T-helper 1 cell treated with Interleukin-12 subunit alpha and Interleukin-12 subunit beta and Interleukin-4 antibody, amounts not matched to agents 30 μg/mL and 1 μg/mL, for 36 hours (primary cell): ENCODE measurements around the gene ZFPM1.

ENCODE experiments used
- H3K27ac Mint-ChIP-seq: one replicate; pipeline ENCODE4 v1.8.0; 2021; ENCODE audit warnings: mild to moderate bottlenecking, mixed read lengths
- H3K27me3 Mint-ChIP-seq: one replicate; pipeline ENCODE4 v1.8.0; 2021; ENCODE audit warnings: low read depth, mixed read lengths
- H3K36me3 Mint-ChIP-seq: one replicate; pipeline ENCODE4 v1.8.0; 2021; ENCODE audit warnings: low read depth, mixed read lengths
- H3K4me1 Mint-ChIP-seq: one replicate; pipeline ENCODE4 v1.8.0; 2021; ENCODE audit warnings: low read depth, mixed read lengths
- H3K4me3 Mint-ChIP-seq: one replicate; pipeline ENCODE4 v1.8.0; 2021; ENCODE audit warnings: mild to moderate bottlenecking, moderate library complexity, mixed read lengths
- H3K9me3 Mint-ChIP-seq: one replicate; pipeline ENCODE4 v1.8.0; 2021; ENCODE audit warnings: mixed read lengths

The ZFPM1 gene

DNA sequence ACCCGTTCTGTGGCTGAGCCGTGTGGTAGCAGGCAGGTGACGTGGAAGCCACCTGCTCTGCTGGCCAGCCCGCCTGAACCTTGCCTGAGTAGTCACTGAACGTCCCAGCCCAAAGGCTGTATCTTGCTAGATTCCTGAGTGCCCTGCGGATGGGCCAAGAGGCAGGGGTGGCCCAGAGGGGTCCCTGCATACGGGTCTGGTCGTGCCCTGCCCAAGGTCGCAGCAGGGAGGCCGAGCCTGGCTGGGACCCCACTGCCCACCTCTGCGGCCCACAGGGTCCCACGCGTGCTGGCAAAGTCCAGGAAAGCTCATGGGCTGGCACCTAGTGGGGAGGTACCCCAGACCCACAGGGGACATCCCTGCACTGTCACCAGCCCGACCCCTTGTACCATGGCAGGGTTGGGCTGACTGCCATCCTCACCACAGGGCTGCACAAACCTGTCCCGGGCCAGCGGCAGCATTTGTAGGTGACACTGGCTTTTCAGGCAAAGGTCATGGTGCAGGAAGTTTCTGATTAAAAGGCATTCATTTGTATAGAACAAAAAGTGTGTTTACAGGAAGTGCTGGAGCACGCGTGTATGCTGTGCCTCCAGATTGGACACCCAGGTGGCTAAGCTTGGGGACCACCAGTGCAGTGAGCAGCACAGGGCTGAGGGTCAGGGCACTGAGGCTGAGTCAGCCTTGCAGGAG lies 72.0 kb downstream of the ZFPM1 start:
- Mint-ChIP-seq H3K4me3 (no peak overlapping the region), H3K36me3 (peaks cover under 1% of the 10 kb centered on the region)

GRCh38 chr16:88525663-88525990 lies 72.5 kb downstream of the ZFPM1 start:
- H3K27ac Mint-ChIP-seq = no peak overlapping the region
- H3K36me3 Mint-ChIP-seq = no peaks in the 10 kb centered on the region
- no peaks in the 10 kb centered on the region for H3K27me3 Mint-ChIP-seq
- no peak overlapping the region for H3K4me3 Mint-ChIP-seq
- H3K9me3 Mint-ChIP-seq = no peaks in the 10 kb centered on the region
- no peaks in the 10 kb centered on the region for H3K4me1 Mint-ChIP-seq

More for the DNA sequence above, 72.0 kb downstream of the ZFPM1 start:
- Mint-ChIP-seq H3K27ac (no peak overlapping the region), H3K4me1 (no peaks in the 10 kb centered on the region), H3K9me3 (no peaks in the 10 kb centered on the region), H3K27me3 (no peaks in the 10 kb centered on the region)

- no peaks in the 10 kb centered on the region for H3K36me3 Mint-ChIP-seq
- H3K4me3 Mint-ChIP-seq = no peak overlapping the region
- no peaks in the 10 kb centered on the region for H3K9me3 Mint-ChIP-seq
- H3K27ac Mint-ChIP-seq = no peak overlapping the region
- no peaks in the 10 kb centered on the region for H3K4me1 Mint-ChIP-seq
- no peaks in the 10 kb centered on the region for H3K27me3 Mint-ChIP-seq
Measured at GRCh38 chr16:88526008-88526905, 73.2 kb downstream of the ZFPM1 start.

DNA sequence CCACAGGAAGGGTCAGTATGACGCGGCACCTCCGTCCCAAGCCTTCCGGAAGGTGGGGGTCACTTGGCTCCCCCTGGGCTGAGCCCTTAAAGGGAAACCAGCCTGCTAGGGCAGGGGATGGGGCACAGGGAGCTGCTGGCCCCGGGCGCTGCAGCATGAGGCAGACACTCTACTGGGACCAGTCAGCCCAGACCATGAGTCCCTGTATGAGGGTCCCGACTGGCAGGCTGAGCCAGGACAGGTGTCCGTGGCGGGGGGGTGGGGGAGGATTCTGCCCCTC lies 73.8 kb downstream of the ZFPM1 start:
- H3K4me1 Mint-ChIP-seq = no peaks in the 10 kb centered on the region
- H3K9me3 Mint-ChIP-seq = no peaks in the 10 kb centered on the region
- H3K27ac Mint-ChIP-seq = no peak overlapping the region
- no peaks in the 10 kb centered on the region for H3K27me3 Mint-ChIP-seq
- H3K4me3 Mint-ChIP-seq = no peak overlapping the region
- H3K36me3 Mint-ChIP-seq = no peaks in the 10 kb centered on the region

DNA sequence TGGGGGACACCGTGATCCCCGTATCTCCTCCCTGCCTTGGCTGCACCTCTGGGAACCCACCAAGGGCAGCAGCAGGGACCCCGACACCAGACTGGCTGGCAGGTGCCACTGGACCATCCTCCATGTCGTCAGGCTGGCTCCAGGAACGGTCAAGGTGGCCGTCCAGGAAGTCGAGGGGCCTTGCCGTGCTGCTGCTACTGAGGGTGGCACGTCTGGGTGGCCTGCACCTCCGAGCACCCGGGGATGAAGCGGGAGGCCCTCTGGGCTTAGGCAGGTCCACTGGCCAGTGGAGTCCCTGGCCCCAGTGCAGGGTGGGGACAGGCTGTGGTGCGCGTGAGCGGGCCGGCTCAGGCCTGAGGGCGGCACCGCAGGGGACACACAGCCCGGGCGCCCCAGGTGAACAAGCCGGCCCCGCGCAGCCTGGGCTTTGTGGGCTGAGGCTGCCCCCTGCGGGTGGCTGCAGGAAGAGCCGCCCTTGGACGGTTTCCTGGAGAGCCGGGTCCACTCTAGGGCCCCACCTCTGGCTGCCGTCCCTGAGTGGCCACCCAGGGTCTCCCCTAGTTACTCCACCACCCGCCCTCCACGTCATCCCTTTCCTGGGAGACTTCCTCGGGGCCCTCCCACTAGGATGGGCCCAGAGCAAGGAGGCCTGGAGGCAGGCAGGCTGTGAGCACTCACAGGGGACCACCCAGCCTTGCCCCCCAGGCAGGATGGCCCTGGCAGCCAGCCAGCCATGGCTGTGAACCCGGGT lies 74.3 kb downstream of the ZFPM1 start:
- no peaks in the 10 kb centered on the region for H3K27me3 Mint-ChIP-seq
- H3K27ac Mint-ChIP-seq = no peak overlapping the region
- H3K4me3 Mint-ChIP-seq = no peak overlapping the region
- no peaks in the 10 kb centered on the region for H3K9me3 Mint-ChIP-seq
- H3K4me1 Mint-ChIP-seq = no peaks in the 10 kb centered on the region
- H3K36me3 Mint-ChIP-seq = no peaks in the 10 kb centered on the region

- Mint-ChIP-seq H3K27me3 (no peaks in the 10 kb centered on the region), H3K9me3 (no peaks in the 10 kb centered on the region), H3K27ac (no peak overlapping the region), H3K4me1 (no peaks in the 10 kb centered on the region), H3K36me3 (no peaks in the 10 kb centered on the region), H3K4me3 (no peak overlapping the region)
Measured at GRCh38 chr16:88527937-88528743, 75.1 kb downstream of the ZFPM1 start.

GRCh38 chr16:88528902-88529318 lies 75.8 kb downstream of the ZFPM1 start:
- no peaks in the 10 kb centered on the region for H3K9me3 Mint-ChIP-seq
- H3K4me3 Mint-ChIP-seq = no peak overlapping the region
- H3K27ac Mint-ChIP-seq = no peak overlapping the region
- H3K27me3 Mint-ChIP-seq = no peaks in the 10 kb centered on the region
- H3K4me1 Mint-ChIP-seq = no peaks in the 10 kb centered on the region
- no peaks in the 10 kb centered on the region for H3K36me3 Mint-ChIP-seq

- Mint-ChIP-seq H3K36me3 (no peaks in the 10 kb centered on the region), H3K4me1 (no peaks in the 10 kb centered on the region), H3K9me3 (no peaks in the 10 kb centered on the region), H3K27ac (no peak overlapping the region), H3K27me3 (no peaks in the 10 kb centered on the region), H3K4me3 (no peak overlapping the region)
Measured at GRCh38 chr16:88529596-88529995, 76.5 kb downstream of the ZFPM1 start.

GRCh38 chr16:88530051-88530857 lies 77.2 kb downstream of the ZFPM1 start:
- no peak overlapping the region for H3K27ac Mint-ChIP-seq
- no peaks in the 10 kb centered on the region for H3K9me3 Mint-ChIP-seq
- no peaks in the 10 kb centered on the region for H3K27me3 Mint-ChIP-seq
- H3K4me3 Mint-ChIP-seq = no peak overlapping the region
- no peaks in the 10 kb centered on the region for H3K36me3 Mint-ChIP-seq
- H3K4me1 Mint-ChIP-seq = peaks cover under 1% of the 10 kb centered on the region

DNA sequence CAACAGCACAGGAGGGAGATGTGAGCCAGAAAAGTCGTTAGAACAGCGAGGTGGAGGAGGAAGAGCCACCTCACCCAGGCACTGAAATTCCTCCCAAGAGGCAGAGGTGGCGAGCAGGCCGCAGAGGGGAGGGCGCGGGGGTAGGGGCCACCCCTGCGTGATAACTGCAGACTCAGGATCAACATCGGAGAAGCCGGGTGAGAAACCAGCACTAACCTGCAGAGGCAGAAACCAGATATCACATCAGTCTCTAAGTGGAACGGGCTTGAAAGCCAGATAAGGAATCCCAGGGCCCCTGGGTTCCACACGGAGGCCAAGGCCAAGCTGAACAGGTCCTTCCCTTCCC lies 77.8 kb downstream of the ZFPM1 start:
- no peaks in the 10 kb centered on the region for H3K27me3 Mint-ChIP-seq
- H3K4me3 Mint-ChIP-seq = no peak overlapping the region
- no peaks in the 10 kb centered on the region for H3K9me3 Mint-ChIP-seq
- peaks cover 3% of the 10 kb centered on the region for H3K4me1 Mint-ChIP-seq
- H3K27ac Mint-ChIP-seq = no peak overlapping the region
- H3K36me3 Mint-ChIP-seq = no peaks in the 10 kb centered on the region

DNA sequence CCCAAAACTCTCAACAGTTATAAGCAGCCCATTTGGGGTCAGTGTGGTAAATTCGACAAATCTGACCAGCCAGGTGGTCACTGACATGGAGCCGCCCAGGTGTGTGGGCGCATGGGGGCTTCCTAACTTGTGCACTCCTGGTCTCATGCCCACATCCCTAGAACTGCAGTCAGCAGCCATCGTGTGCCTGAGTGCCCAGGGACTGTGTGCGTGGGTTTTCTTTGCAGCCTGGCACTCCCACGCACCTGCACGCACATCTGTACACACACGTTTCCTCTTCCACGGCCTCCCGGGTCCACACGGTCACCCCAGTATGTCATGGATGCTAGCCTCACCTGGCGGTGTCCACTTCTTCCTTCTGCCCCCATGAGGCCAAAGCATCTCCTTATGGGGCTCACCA lies 78.3 kb downstream of the ZFPM1 start:
- Mint-ChIP-seq H3K27ac (no peak overlapping the region), H3K36me3 (no peaks in the 10 kb centered on the region), H3K27me3 (no peaks in the 10 kb centered on the region), H3K4me3 (no peak overlapping the region), H3K9me3 (no peaks in the 10 kb centered on the region), H3K4me1 (peaks cover 5% of the 10 kb centered on the region)

- Mint-ChIP-seq H3K9me3 (no peaks in the 10 kb centered on the region), H3K36me3 (no peaks in the 10 kb centered on the region), H3K27me3 (no peaks in the 10 kb centered on the region), H3K4me1 (peaks cover 7% of the 10 kb centered on the region), H3K27ac (no peak overlapping the region), H3K4me3 (no peak overlapping the region)
Measured at GRCh38 chr16:88531931-88532433, 78.9 kb downstream of the ZFPM1 start.

DNA sequence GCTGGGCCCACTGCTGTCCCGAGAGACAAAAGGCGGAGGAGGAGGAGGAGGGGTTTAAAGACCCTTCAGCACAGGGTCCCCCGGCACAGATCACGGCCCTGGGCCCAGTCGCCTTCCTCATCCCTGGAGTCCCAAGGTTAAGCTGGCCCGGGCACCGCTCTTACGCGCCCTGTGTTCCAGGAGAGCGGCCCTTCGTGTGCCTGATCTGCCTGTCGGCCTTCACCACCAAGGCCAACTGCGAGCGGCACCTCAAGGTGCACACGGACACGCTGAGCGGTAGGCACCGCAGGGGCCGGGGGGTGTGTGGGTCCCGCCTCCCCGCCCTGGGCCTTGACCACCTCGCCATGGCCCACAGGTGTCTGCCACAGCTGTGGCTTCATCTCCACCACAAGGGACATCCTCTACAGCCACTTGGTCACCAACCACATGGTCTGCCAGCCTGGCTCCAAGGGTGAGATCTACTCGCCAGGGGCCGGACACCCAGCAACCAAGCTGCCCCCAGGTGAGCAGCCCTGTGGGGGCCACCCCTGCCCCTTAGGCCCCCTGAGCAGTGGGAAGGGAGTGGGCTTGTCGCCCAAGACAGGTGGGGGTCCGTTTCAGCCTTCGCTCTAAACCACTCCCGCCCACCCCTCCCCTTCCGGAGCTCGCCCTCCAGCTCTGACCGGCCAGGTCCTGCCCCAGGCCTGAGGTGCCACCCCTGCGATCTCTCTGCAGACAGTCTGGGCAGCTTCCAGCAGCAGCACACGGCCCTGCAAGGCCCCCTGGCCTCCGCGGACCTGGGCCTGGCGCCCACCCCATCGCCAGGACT lies 79.6 kb downstream of the ZFPM1 start:
- no peak overlapping the region for H3K4me3 Mint-ChIP-seq
- no peaks in the 10 kb centered on the region for H3K36me3 Mint-ChIP-seq
- H3K27ac Mint-ChIP-seq = no peak overlapping the region
- H3K9me3 Mint-ChIP-seq = no peaks in the 10 kb centered on the region
- H3K4me1 Mint-ChIP-seq = peaks cover 7% of the 10 kb centered on the region
- H3K27me3 Mint-ChIP-seq = no peaks in the 10 kb centered on the region
